HG02981 (cell line): Measurements from ENCODE around the gene USP36.

Source experiments
- ATAC-seq: cut with Tn5 transposase; IDR thresholded peaks from one replicate; pipeline ENCODE4 v1.9.1; 2021; ENCODE audit warnings: mild to moderate bottlenecking, moderate library complexity; ENCODE audit not compliant: unreplicated experiment

The USP36 gene

GRCh38 chr17:78746263-78746948 lies 94.2 kb downstream of the USP36 start:
- no peak for ATAC-seq
